Caco-2 (cell line): Measurements from ENCODE around the gene MCL1. TPM values are rescaled to one million over a fixed set of nuclear protein-coding genes. Genes with fewer than 3 reads are reported as not detected.
A peak's percentile ranks its signal among the peaks of the same experiment; 100 is the strongest.

ENCODE experiments used
- BruUV-seq: library from RNA; stranded (reverse); fragments of 400-500 nt; replicated peaks from 2 replicates; lab custom pipeline; 2021; lab: Mats Ljungman, UMichigan
- CTCF ChIA-PET: fragments of 300-600 bp; sonication (Branson Sonifier 250); formaldehyde crosslinking; loops from one replicate; lab custom pipeline; 2022; ENCODE audit warnings: antibody characterized with exemption; lab: Charles Lee
- POLR2A ChIA-PET: fragments of 300-600 bp; sonication (Branson Sonifier 250); formaldehyde crosslinking; loops from one replicate; lab custom pipeline; 2022; ENCODE audit warnings: antibody characterized with exemption; lab: Charles Lee
- DNase-seq, 2 experiments: peaks; one replicate each; pipeline versions ENCODE4 v3.0.0 to v3.0.0-alpha.2; 2020 to 2022
- H3K27me3 ChIP-seq: replicated peaks from 2 replicates; pipeline ENCODE4 v1.6.0; 2011; ENCODE audit warnings: low read length; ENCODE audit not compliant: control insufficient read depth, insufficient read depth
- H3K36me3 ChIP-seq: 2 replicates; pipeline ENCODE4 v1.5.1; 2011; ENCODE audit warnings: low read length; ENCODE audit not compliant: control insufficient read depth, insufficient read depth
- H3K4me1 ChIP-seq: fragments of 250-450 bp; sonication (Bioruptor Pico); 2 replicates; pipeline ENCODE4 v1.5.1; 2020; ENCODE audit warnings: mild to moderate bottlenecking
- H3K4me3 ChIP-seq: 2 replicates; pipeline ENCODE4 v1.5.1; 2011; ENCODE audit warnings: low read depth, mild to moderate bottlenecking, control low read depth, low read length
- H3K9me3 ChIP-seq: fragments of 250-450 bp; sonication (Bioruptor Pico); 2 replicates; pipeline ENCODE4 v1.5.1; 2020; ENCODE audit warnings: mild to moderate bottlenecking, moderate library complexity
- H3K27ac Mint-ChIP-seq: one replicate; pipeline ENCODE4 v1.8.0; 2022; ENCODE audit warnings: mixed read lengths; ENCODE audit not compliant: unreplicated experiment
- H3K27me3 Mint-ChIP-seq: one replicate; pipeline ENCODE4 v1.8.0; 2022; ENCODE audit warnings: mixed read lengths; ENCODE audit not compliant: insufficient read depth, unreplicated experiment
- H3K36me3 Mint-ChIP-seq: one replicate; pipeline ENCODE4 v1.8.0; 2022; ENCODE audit warnings: mild to moderate bottlenecking, mixed read lengths; ENCODE audit not compliant: insufficient read depth, unreplicated experiment
- H3K4me1 Mint-ChIP-seq: one replicate; pipeline ENCODE4 v1.8.0; 2022; ENCODE audit warnings: low read depth, mixed read lengths; ENCODE audit not compliant: unreplicated experiment
- H3K4me3 Mint-ChIP-seq: one replicate; pipeline ENCODE4 v1.8.0; 2022; ENCODE audit warnings: mild to moderate bottlenecking, moderate library complexity, mixed read lengths; ENCODE audit not compliant: unreplicated experiment
- H3K9me3 Mint-ChIP-seq: one replicate; pipeline ENCODE4 v1.8.0; 2022; ENCODE audit warnings: mixed read lengths; ENCODE audit not compliant: unreplicated experiment
- CTCF ChIP-seq, 2 experiments: fragments of 200-600 bp in 1 of 2; IDR thresholded peaks; 1 replicate in 1 of 2; 2 replicates in 1 of 2; pipeline versions ENCODE4 v1.5.1 to v1.8.0; 2011 to 2022; ENCODE audit warnings: antibody characterized with exemption in 1 of 2, control low read depth in 1 of 2, inconsistent platforms in 1 of 2, low read depth in 1 of 2, low read length in 1 of 2, mild to moderate bottlenecking in 1 of 2, moderate library complexity in 1 of 2; ENCODE audit not compliant: insufficient read depth in 1 of 2, severe bottlenecking in 1 of 2, unreplicated experiment in 1 of 2
- intact Hi-C: fragments of 100-400 bp; cut with micrococcal nuclease; formaldehyde crosslinking; loops from one replicate; pipeline ENCODE4 v1.10.0; 2022; ENCODE audit not compliant: unreplicated experiment
- total RNA-seq: library from RNA; stranded (reverse); gene quantifications from 2 replicates; pipeline ENCODE4 v1.2.3, GENCODE V29; 2022

MCL1 gene
- total RNA-seq, 1 experiment from 2014 or later = 130 TPM

- intact Hi-C loops = loop anchor here (1.0 to 5.0 kb wide), 3 partner anchors 17 to 85 kb away; partner anchors contain the start of gene TARS2
- no peaks in the 10 kb centered on the region for H3K27me3 Mint-ChIP-seq
- H3K9me3 ChIP-seq = no peaks in the 10 kb centered on the region
- TF ChIP-seq CTCF (IDR thresholded peaks at IDR 0.05; ENCODE audit: insufficient read depth in 1 of 2, low read depth in 1 of 2, low read length in 1 of 2, severe bottlenecking in 1 of 2, unreplicated experiment in 1 of 2) = peak in 1 of 2 experiments; percentile 12
- peaks cover 22% of the 10 kb centered on the region for H3K4me1 Mint-ChIP-seq
- H3K27ac Mint-ChIP-seq = peak within 1 kb of the TSS; percentile 92
- H3K4me1 ChIP-seq = peaks cover 44% of the 10 kb centered on the region
- H3K4me3 Mint-ChIP-seq = peak within 1 kb of the TSS; percentile 80
- CTCF ChIA-PET = interaction anchor here (1.0 to 1.7 kb wide), 3 partner anchors 11 to 16 kb away, joined by 3 to 11 read pairs (median 5); no protein-coding TSS in a partner anchor
- TSS peak; percentile 34 for BruUV-seq
- POLR2A ChIA-PET = interaction anchor here (0.5 to 1.7 kb wide), 6 partner anchors 12 to 81 kb away, joined by 3 to 6 read pairs (median 4); partner anchors contain the start of genes ENSA and MCL1
- no peaks in the 10 kb centered on the region for H3K36me3 ChIP-seq
- peak; percentile 74 to 85 for DNase-seq
- no peaks in the 10 kb centered on the region for H3K9me3 Mint-ChIP-seq
- H3K36me3 Mint-ChIP-seq = peaks cover 21% of the 10 kb centered on the region
- peak within 1 kb of the TSS; percentile 82 for H3K4me3 ChIP-seq
- H3K27me3 ChIP-seq = no peaks in the 10 kb centered on the region
These were observed 30.5 kb downstream of the MCL1 start, which contains the start of gene ADAMTSL4 for GRCh38 chr1:150548632-150549495. TSS of gene ADAMTSL4 (plus strand) at chr1:150549408. CDS start at chr1:150552289, 2,881 bp downstream.

GRCh38 chr1:150548324-150548631, 31.1 kb downstream of the MCL1 start:
- DNase-seq = no peak
- Histone ChIP-seq H3K4me1 (peaks cover 39% of the 10 kb centered on the region), H3K36me3 (no peaks in the 10 kb centered on the region), H3K9me3 (no peaks in the 10 kb centered on the region), H3K27me3 (no peaks in the 10 kb centered on the region), H3K4me3 (peak overlapping the region; percentile 82)
- Mint-ChIP-seq H3K4me1 (peaks cover 27% of the 10 kb centered on the region), H3K36me3 (peaks cover 26% of the 10 kb centered on the region), H3K27me3 (no peaks in the 10 kb centered on the region), H3K27ac (peak overlapping the region; percentile 69), H3K4me3 (peak overlapping the region; percentile 80), H3K9me3 (no peaks in the 10 kb centered on the region)
- CTCF ChIA-PET = interaction anchor here (1.0 to 1.7 kb wide), 3 partner anchors 10 to 16 kb away, joined by 3 to 11 read pairs (median 5); no protein-coding TSS in a partner anchor
- intact Hi-C loops = loop anchor here (1.0 to 5.0 kb wide), 2 partner anchors 16 to 61 kb away; partner anchors contain the start of gene TARS2
- POLR2A ChIA-PET = interaction anchor here (0.5 to 1.7 kb wide), 4 partner anchors 11 to 32 kb away, joined by 4 to 5 read pairs (median 4); no protein-coding TSS in a partner anchor
- no peak for TF ChIP-seq CTCF (IDR thresholded peaks at IDR 0.05; ENCODE audit: insufficient read depth in 1 of 2, low read depth in 1 of 2, low read length in 1 of 2, severe bottlenecking in 1 of 2, unreplicated experiment in 1 of 2)
- BruUV-seq = no TSS peak

GRCh38 chr1:150546294-150546937, 33.0 kb downstream of the MCL1 start:
- Mint-ChIP-seq H3K9me3 (no peaks in the 10 kb centered on the region), H3K4me3 (no peak overlapping the region), H3K27me3 (no peaks in the 10 kb centered on the region), H3K36me3 (peaks cover 19% of the 10 kb centered on the region), H3K27ac (no peak overlapping the region), H3K4me1 (peaks cover 12% of the 10 kb centered on the region)
- intact Hi-C loops = loop anchor here (5.0 kb wide), 1 partner anchor 59 kb away; the partner anchor contains the start of gene TARS2
- Histone ChIP-seq H3K4me3 (no peak overlapping the region), H3K9me3 (no peaks in the 10 kb centered on the region), H3K4me1 (peaks cover 20% of the 10 kb centered on the region), H3K36me3 (no peaks in the 10 kb centered on the region), H3K27me3 (no peaks in the 10 kb centered on the region)
- DNase-seq = no peak
- CTCF ChIA-PET = no interaction called here
- TF ChIP-seq CTCF (IDR thresholded peaks at IDR 0.05; ENCODE audit: insufficient read depth in 1 of 2, low read depth in 1 of 2, low read length in 1 of 2, severe bottlenecking in 1 of 2, unreplicated experiment in 1 of 2) = no peak
- BruUV-seq = no TSS peak
- POLR2A ChIA-PET = no interaction called here
